Measurements from ENCODE around the gene LMX1B.

The LMX1B gene

GRCh38 chr9:126734877-126735276 is 121.1 kb downstream of the LMX1B start:
- no peak overlapping the region for H3K27ac ChIP-seq (ENCODE audit: low read depth, low read length, severe bottlenecking)
- no peaks in the 10 kb centered on the region for H3K4me1 ChIP-seq (ENCODE audit: control insufficient read depth, insufficient read depth, low read length, poor library complexity, severe bottlenecking)
- H3K4me3 ChIP-seq (ENCODE audit: extremely low read depth, insufficient read depth, low read length, poor library complexity, severe bottlenecking), result no peak overlapping the region
- peaks cover 5% of the 10 kb centered on the region for H3K9me3 ChIP-seq (ENCODE audit: control insufficient read depth, low read length)
- no peaks in the 10 kb centered on the region for H3K36me3 ChIP-seq (ENCODE audit: control insufficient read depth, insufficient read depth, low read length)
- no CpG with 5 or more reads among the region's 2 CpGs for WGBS, 2 experiments (ENCODE audit: insufficient coverage in 2 of 2)

- H3K36me3 ChIP-seq (ENCODE audit: control insufficient read depth, insufficient read depth, low read length), result no peaks in the 10 kb centered on the region
- no peaks in the 10 kb centered on the region for H3K4me1 ChIP-seq (ENCODE audit: control insufficient read depth, insufficient read depth, low read length, poor library complexity, severe bottlenecking)
- no peak overlapping the region for H3K4me3 ChIP-seq (ENCODE audit: extremely low read depth, insufficient read depth, low read length, poor library complexity, severe bottlenecking)
- H3K9me3 ChIP-seq (ENCODE audit: control insufficient read depth, low read length), result peaks cover 5% of the 10 kb centered on the region
- no peak overlapping the region for H3K27ac ChIP-seq (ENCODE audit: low read depth, low read length, severe bottlenecking)
- no CpG with 5 or more reads among the region's 1 CpG for WGBS, 2 experiments (ENCODE audit: insufficient coverage in 2 of 2)
Measured at GRCh38 chr9:126735482-126735881, 121.8 kb downstream of the LMX1B start.

GRCh38 chr9:126738553-126738952 is 124.8 kb downstream of the LMX1B start:
- H3K9me3 ChIP-seq (ENCODE audit: control insufficient read depth, low read length), result peaks cover 5% of the 10 kb centered on the region
- H3K4me1 ChIP-seq (ENCODE audit: control insufficient read depth, insufficient read depth, low read length, poor library complexity, severe bottlenecking), result no peaks in the 10 kb centered on the region
- no peak overlapping the region for H3K27ac ChIP-seq (ENCODE audit: low read depth, low read length, severe bottlenecking)
- no CpG with 5 or more reads among the region's 1 CpG for WGBS, 2 experiments (ENCODE audit: insufficient coverage in 2 of 2)
- no peaks in the 10 kb centered on the region for H3K36me3 ChIP-seq (ENCODE audit: control insufficient read depth, insufficient read depth, low read length)
- no peak overlapping the region for H3K4me3 ChIP-seq (ENCODE audit: extremely low read depth, insufficient read depth, low read length, poor library complexity, severe bottlenecking)

- no peak overlapping the region for H3K27ac ChIP-seq (ENCODE audit: low read depth, low read length, severe bottlenecking)
- no peaks in the 10 kb centered on the region for H3K4me1 ChIP-seq (ENCODE audit: control insufficient read depth, insufficient read depth, low read length, poor library complexity, severe bottlenecking)
- no peaks in the 10 kb centered on the region for H3K36me3 ChIP-seq (ENCODE audit: control insufficient read depth, insufficient read depth, low read length)
- WGBS, 2 experiments (ENCODE audit: insufficient coverage in 2 of 2), result 92 to 95% methylated on average over 3 to 4 of the region's 5 CpGs
- H3K4me3 ChIP-seq (ENCODE audit: extremely low read depth, insufficient read depth, low read length, poor library complexity, severe bottlenecking), result no peak overlapping the region
- H3K9me3 ChIP-seq (ENCODE audit: control insufficient read depth, low read length), result no peaks in the 10 kb centered on the region
Measured at GRCh38 chr9:126743041-126743440, 129.3 kb downstream of the LMX1B start.

- 69 to 86% methylated on average over 4 to 5 of the region's 10 CpGs for WGBS, 2 experiments (ENCODE audit: insufficient coverage in 2 of 2)
- Histone ChIP-seq H3K9me3 (ENCODE audit: control insufficient read depth, low read length) (no peaks in the 10 kb centered on the region), H3K36me3 (ENCODE audit: control insufficient read depth, insufficient read depth, low read length) (no peaks in the 10 kb centered on the region), H3K4me1 (ENCODE audit: control insufficient read depth, insufficient read depth, low read length, poor library complexity, severe bottlenecking) (no peaks in the 10 kb centered on the region), H3K27ac (ENCODE audit: low read depth, low read length, severe bottlenecking) (no peak overlapping the region), H3K4me3 (ENCODE audit: extremely low read depth, insufficient read depth, low read length, poor library complexity, severe bottlenecking) (no peak overlapping the region)
Measured at GRCh38 chr9:126745574-126746411, 132.1 kb downstream of the LMX1B start.

Data from mesodermal cell (in vitro differentiated cells).